MM.1S (cell line): ENCODE measurements around the gene COX10.

Experiments
- DNase-seq: peaks from one replicate; pipeline ENCODE4 v3.0.0-alpha.2; 2015
- H2AFZ ChIP-seq: fragments of 300-600 bp; sonication (generic); 2 replicates; pipeline ENCODE4 v1.6.0; 2016; ENCODE audit warnings: antibody characterized with exemption, low read length
- H3F3A ChIP-seq: fragments of 300-600 bp; sonication (generic); 2 replicates; pipeline ENCODE4 v1.6.1; 2016; ENCODE audit warnings: mild to moderate bottlenecking, antibody characterized with exemption, low read length, moderate library complexity, mixed read lengths; ENCODE audit not compliant: insufficient read depth
- H3K27ac ChIP-seq: fragments of 300-600 bp; sonication (generic); 2 replicates; pipeline ENCODE4 v1.5.1; 2016; ENCODE audit warnings: mild to moderate bottlenecking, low read length
- H3K27me3 ChIP-seq: fragments of 300-600 bp; sonication (generic); replicated peaks from 2 replicates; pipeline ENCODE4 v1.6.0; 2016; ENCODE audit warnings: low read length; ENCODE audit not compliant: insufficient read depth
- H3K36me3 ChIP-seq: fragments of 300-600 bp; sonication (generic); replicated peaks from 2 replicates; pipeline ENCODE4 v1.6.1; 2016; ENCODE audit warnings: mild to moderate bottlenecking, low read length, mixed read lengths; ENCODE audit not compliant: insufficient read depth
- H3K4me1 ChIP-seq: fragments of 300-600 bp; sonication (generic); 2 replicates; pipeline ENCODE4 v1.6.1; 2016; ENCODE audit warnings: low read length, mixed read lengths
- H3K4me2 ChIP-seq: fragments of 300-600 bp; sonication (generic); 2 replicates; pipeline ENCODE4 v1.6.0; 2016; ENCODE audit warnings: low read depth, low read length
- H3K4me3 ChIP-seq: fragments of 300-600 bp; sonication (generic); 2 replicates; pipeline ENCODE4 v1.5.1; 2016; ENCODE audit warnings: low read length, mixed read lengths
- H3K79me2 ChIP-seq: fragments of 300-600 bp; sonication (generic); 2 replicates; pipeline ENCODE4 v1.6.1; 2016; ENCODE audit warnings: mixed run types, low read length, mixed read lengths
- H3K9ac ChIP-seq: fragments of 300-600 bp; sonication (generic); 2 replicates; pipeline ENCODE4 v1.6.1; 2016; ENCODE audit warnings: low read length, mixed read lengths
- H3K9me2 ChIP-seq: fragments of 300-600 bp; sonication (generic); replicated peaks from 2 replicates; pipeline ENCODE4 v1.6.1; 2016; ENCODE audit warnings: mild to moderate bottlenecking, low read length, mixed read lengths; ENCODE audit not compliant: insufficient read depth
- H3K9me3 ChIP-seq: fragments of 300-600 bp; sonication (generic); replicated peaks from 2 replicates; pipeline ENCODE4 v1.6.1; 2016; ENCODE audit warnings: mild to moderate bottlenecking, low read length, mixed read lengths; ENCODE audit not compliant: insufficient read depth
- H4K20me1 ChIP-seq: fragments of 300-600 bp; sonication (generic); 2 replicates; pipeline ENCODE4 v1.6.1; 2016; ENCODE audit warnings: mild to moderate bottlenecking, low read length, moderate library complexity, mixed read lengths; ENCODE audit not compliant: insufficient read depth
- CTCF ChIP-seq: fragments of 300-600 bp; sonication (generic); IDR thresholded peaks from 2 replicates; pipeline ENCODE4 v1.5.1; 2016; ENCODE audit warnings: antibody characterized with exemption, low read length, mixed read lengths
- EZH2 ChIP-seq: fragments of 300-600 bp; sonication (generic); optimal IDR thresholded peaks from 2 replicates; pipeline ENCODE3; 2017; ENCODE audit warnings: low read depth, mild to moderate bottlenecking, antibody characterized with exemption, low read length, mixed read lengths
- EZH2phosphoT487 ChIP-seq: fragments of 300-600 bp; sonication (generic); IDR thresholded peaks from 2 replicates; pipeline ENCODE4 v1.6.1; 2018; ENCODE audit warnings: antibody characterized with exemption, low read length

COX10 gene

GRCh38 chr17:14203388-14203787, 134.1 kb downstream of the COX10 start:
- Histone ChIP-seq H3K9me2 (no peaks in the 10 kb centered on the region), H4K20me1 (no peaks in the 10 kb centered on the region), H3K27ac (no peak overlapping the region), H3F3A (no peaks in the 10 kb centered on the region), H3K4me1 (no peaks in the 10 kb centered on the region), H3K9me3 (no peaks in the 10 kb centered on the region), H3K79me2 (no peaks in the 10 kb centered on the region), H3K4me3 (no peak overlapping the region), H3K36me3 (no peaks in the 10 kb centered on the region), H3K27me3 (no peaks in the 10 kb centered on the region), H3K4me2 (no peak overlapping the region), H2AFZ (no peak overlapping the region), H3K9ac (no peak overlapping the region)
- DNase-seq = no peak
- no peak for TF ChIP-seq EZH2
- no peak for TF ChIP-seq CTCF
- no peak for TF ChIP-seq EZH2phosphoT487

- H4K20me1 ChIP-seq = no peaks in the 10 kb centered on the region
- no peak overlapping the region for H2AFZ ChIP-seq
- no peak overlapping the region for H3K4me3 ChIP-seq
- H3K4me1 ChIP-seq = no peaks in the 10 kb centered on the region
- TF ChIP-seq CTCF (no peak), EZH2 (no peak), EZH2phosphoT487 (no peak)
- no peaks in the 10 kb centered on the region for H3K79me2 ChIP-seq
- no peaks in the 10 kb centered on the region for H3K27me3 ChIP-seq
- H3K36me3 ChIP-seq = no peaks in the 10 kb centered on the region
- H3K9me3 ChIP-seq = no peaks in the 10 kb centered on the region
- no peaks in the 10 kb centered on the region for H3K9me2 ChIP-seq
- H3K27ac ChIP-seq = no peak overlapping the region
- no peak overlapping the region for H3K4me2 ChIP-seq
- no peak for DNase-seq
- no peaks in the 10 kb centered on the region for H3F3A ChIP-seq
- no peak overlapping the region for H3K9ac ChIP-seq
Measured at GRCh38 chr17:14204084-14204483, 134.8 kb downstream of the COX10 start.

GRCh38 chr17:14204546-14204945, 135.2 kb downstream of the COX10 start:
- no peak overlapping the region for H3K4me2 ChIP-seq
- no peaks in the 10 kb centered on the region for H4K20me1 ChIP-seq
- no peaks in the 10 kb centered on the region for H3F3A ChIP-seq
- no peaks in the 10 kb centered on the region for H3K79me2 ChIP-seq
- H3K27ac ChIP-seq = no peak overlapping the region
- no peaks in the 10 kb centered on the region for H3K9me3 ChIP-seq
- no peaks in the 10 kb centered on the region for H3K36me3 ChIP-seq
- no peaks in the 10 kb centered on the region for H3K27me3 ChIP-seq
- TF ChIP-seq EZH2 (no peak), EZH2phosphoT487 (no peak), CTCF (no peak)
- DNase-seq = no peak
- no peak overlapping the region for H3K9ac ChIP-seq
- H2AFZ ChIP-seq = no peak overlapping the region
- no peaks in the 10 kb centered on the region for H3K4me1 ChIP-seq
- H3K4me3 ChIP-seq = no peak overlapping the region
- H3K9me2 ChIP-seq = no peaks in the 10 kb centered on the region

- no peaks in the 10 kb centered on the region for H3K79me2 ChIP-seq
- H4K20me1 ChIP-seq = no peaks in the 10 kb centered on the region
- H3F3A ChIP-seq = no peaks in the 10 kb centered on the region
- H3K36me3 ChIP-seq = no peaks in the 10 kb centered on the region
- H3K4me1 ChIP-seq = no peaks in the 10 kb centered on the region
- H2AFZ ChIP-seq = no peak overlapping the region
- no peak overlapping the region for H3K4me3 ChIP-seq
- H3K27ac ChIP-seq = no peak overlapping the region
- DNase-seq = no peak
- H3K27me3 ChIP-seq = no peaks in the 10 kb centered on the region
- H3K9ac ChIP-seq = no peak overlapping the region
- H3K9me3 ChIP-seq = no peaks in the 10 kb centered on the region
- H3K4me2 ChIP-seq = no peak overlapping the region
- H3K9me2 ChIP-seq = no peaks in the 10 kb centered on the region
- TF ChIP-seq CTCF (no peak), EZH2phosphoT487 (no peak), EZH2 (no peak)
Measured at GRCh38 chr17:14205380-14205779, 136.1 kb downstream of the COX10 start.
